Lower leg skin (tissue), 4 donors: ENCODE data around the gene PRODH. TPM values are rescaled to one million over a fixed set of nuclear protein-coding genes. Genes with fewer than 3 reads are reported as not detected.

Experiments
- DNase-seq, 2 donors: peaks; one replicate each; pipeline ENCODE4 v3.0.0-alpha.2; 2019; ENCODE audit warnings: low spot score in 2 of 2
- H3K4me3 ChIP-seq: fragments of 200-600 bp; sonication (generic); 2 replicates; pipeline ENCODE4 v1.5.1; 2017; ENCODE audit warnings: mild to moderate bottlenecking, low read depth; ENCODE audit not compliant: poor library complexity, severe bottlenecking
- CTCF ChIP-seq, 3 donors: fragments of 450-650 bp; IDR thresholded peaks; one replicate each; pipeline ENCODE4 v1.5.1; 2016; ENCODE audit warnings: antibody characterized with exemption in 3 of 3, mild to moderate bottlenecking in 3 of 3, moderate library complexity in 2 of 3
- POLR2A ChIP-seq, 2 donors: fragments of 450-650 bp; IDR thresholded peaks; one replicate each; pipeline ENCODE4 v1.6.1; 2016 to 2017; ENCODE audit warnings: antibody characterized with exemption in 2 of 2, mild to moderate bottlenecking in 1 of 2, moderate library complexity in 1 of 2
- WGBS, 2 donors: methylation state at CpG; one replicate each; pipeline ENCODE4 v1.1.5; 2018; 5-methylcytosine and 5-hydroxymethylcytosine counted together
- intact Hi-C: fragments of 100-400 bp; cut with DNase I; formaldehyde crosslinking; loops from one replicate; pipeline ENCODE4 v1.15.0; 2023; ENCODE audit warnings: low total_unique reads
- total RNA-seq, 4 donors: library from RNA; depleted of rRNA; stranded (reverse); fragments of >200 nt; gene quantifications; one replicate each; pipeline ENCODE4 v1.1.0, GENCODE V29; 2016

PRODH gene
- total RNA-seq, 4 donors from 2014 or later, result 22.6 to 109 (median 37.2) TPM

DNA sequence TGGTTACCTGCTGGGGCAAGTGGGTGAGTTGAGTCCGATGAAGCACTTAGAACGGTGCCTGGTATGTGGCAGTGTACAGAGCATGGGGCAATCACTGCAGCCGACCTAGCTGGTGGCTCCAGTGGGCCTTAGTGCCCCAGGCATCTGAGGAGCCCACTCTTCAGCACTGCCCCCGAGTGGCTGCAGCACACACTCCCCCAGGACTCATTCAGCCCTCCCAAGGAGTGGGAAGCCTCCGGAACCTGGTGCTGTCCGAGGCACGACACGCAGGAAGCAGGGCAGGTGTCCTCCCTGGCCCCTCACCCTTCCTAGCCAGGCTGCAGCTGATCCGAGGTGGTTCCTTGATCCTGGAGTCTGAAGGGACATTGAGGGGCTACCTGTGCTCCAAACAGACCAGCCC is 42.4 kb upstream of the PRODH start:
- intact Hi-C loops, result no loop called here
- no peak overlapping the region for H3K4me3 ChIP-seq
- TF ChIP-seq POLR2A (IDR thresholded peaks at IDR 0.05), result no peak
- TF ChIP-seq CTCF (IDR thresholded peaks at IDR 0.05), result no peak
- 73 to 83% methylated on average over 5 to 9 of the region's 9 CpGs for WGBS, 2 donors
- no peak for DNase-seq

DNA sequence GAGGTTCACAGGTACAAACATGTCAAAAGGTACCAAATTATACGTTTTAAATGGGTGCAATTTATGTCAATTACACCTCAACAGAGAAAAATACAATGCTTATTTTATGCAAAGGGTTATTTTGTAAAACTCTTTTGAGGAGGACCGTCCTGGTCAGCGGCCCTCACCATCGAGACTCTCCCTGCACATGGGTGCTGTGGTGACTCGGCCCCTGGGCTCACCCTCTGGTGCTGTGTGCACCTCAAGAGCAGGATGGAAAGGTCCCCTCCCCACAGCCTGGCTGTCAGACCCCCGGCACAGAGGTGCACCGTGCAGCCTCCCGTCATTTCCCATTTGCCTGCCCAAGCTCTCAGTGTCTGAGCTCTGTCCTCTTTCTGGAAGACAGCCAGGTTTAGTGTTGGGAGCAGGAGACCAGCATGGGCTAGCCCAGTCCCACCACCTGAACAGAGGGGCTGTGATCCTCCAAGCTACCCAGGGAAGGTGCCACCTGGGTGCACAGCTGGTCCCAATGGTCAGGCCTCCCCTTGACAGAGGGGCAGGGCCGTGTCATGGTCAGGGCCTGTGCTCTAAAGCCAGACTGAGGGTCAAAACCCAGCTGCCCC is 41.8 kb upstream of the PRODH start:
- intact Hi-C loops, result no loop called here
- DNase-seq, result no peak
- no peak for TF ChIP-seq POLR2A (IDR thresholded peaks at IDR 0.05)
- TF ChIP-seq CTCF (IDR thresholded peaks at IDR 0.05), result no peak
- H3K4me3 ChIP-seq, result no peak overlapping the region
- 84 to 85% methylated on average over 7 to 8 of the region's 9 CpGs for WGBS, 2 donors

DNA sequence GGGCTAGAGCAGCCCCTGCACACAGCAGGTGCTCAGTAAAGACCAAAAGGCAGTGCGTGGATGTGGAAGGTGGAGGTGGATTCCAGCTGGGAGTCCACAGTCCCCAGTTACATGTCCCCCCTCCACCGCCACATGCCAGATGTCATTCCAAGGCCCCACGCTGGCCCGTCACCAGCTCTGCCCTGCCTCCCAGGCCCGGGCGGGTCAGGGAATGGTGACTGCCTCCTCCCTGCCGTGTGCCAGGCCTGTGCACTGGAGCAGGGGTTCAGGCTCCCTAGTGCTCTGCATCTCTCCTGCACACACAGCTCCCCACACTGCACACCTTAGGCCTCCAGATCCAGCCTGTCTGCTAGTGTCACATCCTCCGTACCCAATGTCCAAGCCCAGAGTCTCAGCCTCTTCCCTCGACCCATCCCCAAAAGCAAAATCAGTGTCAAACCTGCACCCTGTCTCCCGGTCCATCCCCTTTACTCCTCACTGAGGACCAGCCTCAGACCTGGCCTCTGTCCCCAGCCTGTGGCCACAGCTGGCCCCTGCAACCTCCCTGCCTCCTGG is 40.2 kb upstream of the PRODH start:
- H3K4me3 ChIP-seq, result no peak overlapping the region
- 76 to 80% methylated on average over 9 to 10 of the region's 10 CpGs for WGBS, 2 donors
- DNase-seq, result no peak
- TF ChIP-seq POLR2A (IDR thresholded peaks at IDR 0.05) (no peak), CTCF (IDR thresholded peaks at IDR 0.05) (no peak)
- intact Hi-C loops, result no loop called here

DNA sequence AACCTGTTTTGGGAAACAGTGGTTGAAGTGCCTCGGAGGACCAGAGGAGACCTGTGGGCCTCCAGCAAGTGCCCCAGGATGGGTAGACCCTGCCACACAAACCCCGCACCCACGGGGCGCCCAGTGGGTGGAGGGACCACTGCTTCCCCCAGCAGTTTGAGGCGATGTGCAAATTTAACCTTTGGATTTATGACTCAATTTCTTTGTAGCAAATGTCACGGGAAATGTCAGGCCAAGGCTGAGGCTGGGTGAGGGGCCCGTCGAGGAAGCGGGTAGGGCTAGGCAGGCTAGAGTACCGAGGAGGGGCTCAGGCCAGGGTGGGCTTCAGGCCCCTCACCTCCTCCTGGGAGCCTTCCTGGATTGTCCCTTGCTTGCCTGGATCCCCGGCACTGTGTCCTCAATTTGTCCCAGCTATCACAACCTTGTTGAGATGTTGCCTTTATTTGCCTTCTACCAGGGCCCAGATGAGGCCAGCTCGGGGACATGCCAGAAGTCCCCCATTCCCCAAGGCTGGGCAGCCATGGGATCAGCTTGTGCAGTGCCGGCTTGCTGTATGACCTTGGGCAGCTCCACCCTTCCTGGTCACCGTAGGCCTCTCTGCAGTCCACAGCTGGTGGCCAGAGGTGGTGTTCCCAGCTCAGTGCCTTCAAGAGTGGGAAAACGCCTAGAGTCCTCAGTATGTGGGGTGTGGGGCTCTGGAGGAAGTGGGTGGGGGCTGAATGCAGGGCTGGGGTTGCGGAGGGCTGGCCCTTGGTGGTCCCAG is 39.5 kb upstream of the PRODH start:
- no peak for DNase-seq
- 80 to 81% methylated on average over 16 of the region's 16 CpGs for WGBS, 2 donors
- H3K4me3 ChIP-seq, result no peak overlapping the region
- intact Hi-C loops, result no loop called here
- no peak for TF ChIP-seq CTCF (IDR thresholded peaks at IDR 0.05)
- no peak for TF ChIP-seq POLR2A (IDR thresholded peaks at IDR 0.05)

GRCh38 chr22:18974477-18975180 is 38.5 kb upstream of the PRODH start:
- 83 to 92% methylated on average over 12 to 18 of the region's 18 CpGs for WGBS, 2 donors
- no peak for TF ChIP-seq CTCF (IDR thresholded peaks at IDR 0.05)
- TF ChIP-seq POLR2A (IDR thresholded peaks at IDR 0.05), result no peak

More at GRCh38 chr22:18974477-18975180, 38.5 kb upstream of the PRODH start:
- intact Hi-C loops, result no loop called here
- DNase-seq, result no peak
- no peak overlapping the region for H3K4me3 ChIP-seq
